ENCODE results near the gene LRAT.

DNA sequence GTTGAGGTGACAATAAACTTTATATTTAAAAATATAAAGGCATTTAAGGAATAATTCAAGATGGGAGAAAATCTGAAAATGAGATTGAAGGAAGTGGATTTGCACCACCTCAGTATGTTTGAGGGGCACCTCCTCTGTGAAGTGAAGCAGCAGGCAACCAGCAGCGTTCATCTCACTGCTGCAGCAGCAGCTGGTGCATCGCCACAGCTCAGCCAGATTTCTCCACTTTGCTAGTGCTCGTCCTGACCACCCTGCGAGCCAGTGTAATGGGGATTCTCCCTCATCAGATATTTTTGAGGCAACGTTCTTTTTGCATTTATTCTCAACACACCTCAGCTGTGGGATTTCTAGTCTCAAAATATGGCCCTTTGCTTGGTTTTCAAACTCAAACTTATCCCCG lies 13.9 kb downstream of the LRAT start:
- TF ChIP-seq CTCF (IDR thresholded peaks at IDR 0.05) (no peak), POLR2AphosphoS5 (IDR thresholded peaks at IDR 0.05) (no peak)
